C4-2B (cell line): ENCODE results near the gene MRRF.

Experiments
- CTCF ChIP-seq: fragments of 450-650 bp; conservative IDR thresholded peaks from 2 replicates; pipeline ENCODE4 v1.5.1; 2017; ENCODE audit warnings: mild to moderate bottlenecking
- ZFX ChIP-seq: fragments of 450-650 bp; IDR thresholded peaks from 2 replicates; pipeline ENCODE4 v1.6.1; 2017

DNA sequence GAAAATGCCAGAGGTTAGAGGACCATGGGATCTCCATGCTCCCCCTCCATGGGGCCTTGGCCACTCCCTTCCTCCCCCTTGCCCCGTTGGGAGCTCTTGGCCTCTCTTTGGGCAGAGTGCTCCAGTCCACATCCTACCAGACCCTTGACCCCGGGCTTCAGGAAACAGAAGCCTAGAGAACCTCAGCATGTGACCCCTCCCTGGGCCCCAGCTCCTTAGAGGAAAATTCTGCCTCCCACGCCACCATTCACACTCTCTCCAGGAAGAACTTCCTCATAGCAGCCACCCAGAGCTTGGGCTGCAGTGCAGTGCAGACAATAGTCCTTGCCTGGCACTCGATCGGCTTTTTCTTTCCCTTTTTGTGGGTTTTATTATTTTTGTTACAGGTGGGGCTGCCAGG lies 41.9 kb upstream of the MRRF start:
- TF ChIP-seq CTCF: no peak
- no peak for TF ChIP-seq ZFX
